Activated CD4-positive, alpha-beta T cell treated with anti-CD3 and anti-CD28 coated beads, Interleukin-10, Interleukin-2, amounts not matched to agents 100 ng/mL and 50 ng/mL, durations not matched to agents 16 hours and 8 hours (primary cell): ENCODE data around the gene IFNLR1.
A peak's percentile ranks its signal among the peaks of the same experiment; 100 is the strongest.

Source experiments
- DNase-seq: peaks from one replicate; pipeline ENCODE4 v3.0.0-alpha.2; 2020

The IFNLR1 gene

GRCh38 chr1:24205345-24206082 lies 18.4 kb upstream of the IFNLR1 start:
- no peak for DNase-seq

GRCh38 chr1:24204116-24204515 lies 17.0 kb upstream of the IFNLR1 start:
- no peak for DNase-seq

- no peak for DNase-seq
These were observed 16.3 kb upstream of the IFNLR1 start for GRCh38 chr1:24203404-24203803.

GRCh38 chr1:24202987-24203386 lies 15.9 kb upstream of the IFNLR1 start:
- no peak for DNase-seq

GRCh38 chr1:24202556-24202955 lies 15.5 kb upstream of the IFNLR1 start:
- no peak for DNase-seq

- peak; percentile 62 for DNase-seq
These were observed 14.9 kb upstream of the IFNLR1 start for GRCh38 chr1:24201941-24202440.

- DNase-seq, result peak; percentile 77
These were observed 12.3 kb upstream of the IFNLR1 start for GRCh38 chr1:24199291-24199900.

GRCh38 chr1:24198766-24199165 lies 11.7 kb upstream of the IFNLR1 start:
- no peak for DNase-seq

GRCh38 chr1:24195874-24196273 lies 8.8 kb upstream of the IFNLR1 start:
- no peak for DNase-seq

GRCh38 chr1:24195136-24195535 lies 8.0 kb upstream of the IFNLR1 start:
- DNase-seq, result peak; percentile 37

- no peak for DNase-seq
These were observed 6.0 kb upstream of the IFNLR1 start for GRCh38 chr1:24193046-24193445.

- peak; percentile 89 for DNase-seq
These were observed 4.8 kb upstream of the IFNLR1 start for GRCh38 chr1:24191860-24192259.

- peak; percentile 11 for DNase-seq
These were observed 3.9 kb upstream of the IFNLR1 start for GRCh38 chr1:24190983-24191461.

GRCh38 chr1:24189528-24189927 lies 2.4 kb upstream of the IFNLR1 start:
- peak; percentile 36 for DNase-seq

- no peak for DNase-seq
These were observed 437 bp downstream of the IFNLR1 start for GRCh38 chr1:24186711-24186992.

GRCh38 chr1:24186031-24186710 lies 918 bp downstream of the IFNLR1 start:
- DNase-seq, result no peak

GRCh38 chr1:24185076-24185475 lies 2.0 kb downstream of the IFNLR1 start:
- DNase-seq, result no peak

GRCh38 chr1:24182061-24182460 lies 5.0 kb downstream of the IFNLR1 start:
- DNase-seq, result no peak

- no peak for DNase-seq
These were observed 5.5 kb downstream of the IFNLR1 start for GRCh38 chr1:24181619-24182018.

GRCh38 chr1:24180676-24181075 lies 6.4 kb downstream of the IFNLR1 start:
- no peak for DNase-seq

GRCh38 chr1:24179251-24179840 lies 7.7 kb downstream of the IFNLR1 start:
- no peak for DNase-seq

GRCh38 chr1:24178407-24178806 lies 8.7 kb downstream of the IFNLR1 start:
- no peak for DNase-seq

- DNase-seq, result no peak
These were observed 9.9 kb downstream of the IFNLR1 start for GRCh38 chr1:24177161-24177560.
